G401 (cell line): ENCODE measurements around the gene INTS14. TPM values are rescaled to one million over a fixed set of nuclear protein-coding genes. Genes with fewer than 3 reads are reported as not detected.
"Not testable (repeated sequence)": the region's sequence is repeated elsewhere in the genome, so short reads cannot be mapped to it uniquely, and the experiment has no call there.

ENCODE experiments used
- DNase-seq: peaks from one replicate; pipeline ENCODE4 v3.0.0-alpha.2; 2015; ENCODE audit warnings: low spot score
- in situ Hi-C: cut with HindIII; loops from 2 replicates; pipeline ENCODE4 v1.10.0; 2016; ENCODE audit warnings: low sequenced_read_pairs, mixed read lengths
- total RNA-seq: library from RNA; depleted of rRNA; stranded (reverse); fragments of >200 nt; shearing (Covaris generic); gene quantifications from 2 replicates; pipeline ENCODE4 v1.2.3, GENCODE V29; 2014

INTS14 gene
- total RNA-seq, 1 experiment from 2014 or later, result 28.5 TPM

- no peak for DNase-seq
- in situ Hi-C loops, result no loop called here
Measured at GRCh38 chr15:65598468-65598867, 12.5 kb downstream of the INTS14 start.

DNA sequence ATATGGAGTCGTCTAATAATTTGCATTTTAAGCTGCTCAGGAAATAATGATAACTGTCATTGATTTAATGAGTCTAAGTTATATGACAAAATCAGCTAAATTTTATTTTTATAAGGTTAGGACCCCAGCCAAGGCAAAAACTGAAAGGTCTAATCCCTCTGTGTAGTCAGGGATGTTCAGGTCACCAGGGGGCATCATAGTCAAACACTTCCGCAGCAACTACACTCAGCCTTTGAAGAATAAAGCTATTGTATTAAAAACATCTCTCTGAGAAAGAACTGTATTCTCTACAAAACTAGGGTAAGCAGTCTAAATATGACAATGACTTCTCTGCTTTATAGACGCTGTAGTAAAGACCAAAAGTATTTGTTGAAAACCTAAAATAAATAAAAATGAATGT is 15.0 kb downstream of the INTS14 start:
- in situ Hi-C loops, result no loop called here
- DNase-seq, result no peak

- DNase-seq, result no peak
- in situ Hi-C loops, result no loop called here
Measured at GRCh38 chr15:65587094-65587493, 23.8 kb downstream of the INTS14 start.

DNA sequence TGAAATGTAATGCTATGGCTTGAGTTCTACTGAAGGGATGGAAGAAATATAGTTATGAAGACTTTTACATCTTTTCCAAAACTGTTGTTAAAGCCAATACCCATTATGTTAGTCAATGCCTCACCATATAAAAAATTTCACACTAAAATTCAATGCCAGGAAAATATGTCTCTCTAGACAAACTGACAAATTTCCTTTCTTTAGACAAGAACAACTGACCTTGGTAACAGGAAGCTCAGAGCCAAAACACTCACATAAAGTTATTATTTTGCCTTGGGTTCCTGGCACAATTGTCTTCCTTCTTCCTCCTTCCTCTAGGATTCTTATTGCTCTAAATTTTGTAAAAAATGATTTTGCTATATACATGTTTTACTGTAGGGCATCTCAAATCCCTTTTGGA is 26.7 kb downstream of the INTS14 start:
- in situ Hi-C loops, result no loop called here

GRCh38 chr15:65583701-65584100 is 27.2 kb downstream of the INTS14 start:
- in situ Hi-C loops, result no loop called here
- no peak for DNase-seq

More for the DNA sequence above, 26.7 kb downstream of the INTS14 start:
- DNase-seq, result no peak

- no peak for DNase-seq
Measured at GRCh38 chr15:65580287-65580686, 30.6 kb downstream of the INTS14 start.

GRCh38 chr15:65579762-65580161 is 31.2 kb downstream of the INTS14 start:
- DNase-seq, result no peak
- in situ Hi-C loops, result no loop called here

More at GRCh38 chr15:65580287-65580686, 30.6 kb downstream of the INTS14 start:
- in situ Hi-C loops, result no loop called here

DNA sequence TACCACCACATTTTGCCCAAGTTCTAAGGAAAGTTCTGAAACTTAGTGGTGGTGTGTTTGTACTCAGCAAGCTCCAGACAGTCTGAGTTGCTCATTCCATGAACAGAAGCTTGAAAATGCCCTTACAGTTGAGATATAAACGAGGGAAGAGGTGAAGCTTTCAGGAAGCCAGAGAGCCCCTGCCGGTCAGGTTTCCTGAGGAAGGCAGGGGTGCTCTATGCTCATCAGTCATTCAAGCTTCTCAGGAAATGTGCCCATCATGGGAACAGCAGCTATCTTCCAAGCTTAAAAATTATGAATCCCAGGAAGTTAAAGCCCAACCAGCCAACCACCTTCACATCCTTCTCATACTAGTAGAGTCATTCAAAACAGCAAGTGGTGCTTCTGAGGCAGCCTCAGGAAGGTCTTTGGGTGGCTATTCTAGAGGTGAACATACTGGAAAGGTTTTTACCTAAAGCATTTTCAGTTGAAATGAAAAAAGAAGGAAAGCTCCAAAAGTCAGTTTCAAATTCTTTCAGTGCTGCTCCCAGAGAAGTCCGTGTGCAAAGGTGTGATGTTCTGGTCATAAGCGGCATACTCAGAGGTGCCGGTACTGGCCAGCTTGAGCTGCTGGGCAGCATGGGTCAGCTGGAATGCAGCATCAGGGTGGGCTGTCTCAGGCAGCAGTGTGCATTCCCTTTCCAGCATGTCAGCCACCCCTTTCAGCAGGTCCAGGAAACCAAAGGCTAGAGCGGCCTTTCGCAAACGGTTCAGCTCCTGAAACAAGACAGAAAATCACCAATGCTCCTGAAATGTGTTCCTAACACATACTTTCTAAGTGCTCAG is 31.8 kb downstream of the INTS14 start:
- no peak for DNase-seq
- in situ Hi-C loops, result no loop called here

- in situ Hi-C loops, result no loop called here
- DNase-seq, result no peak
Measured at GRCh38 chr15:65577129-65577996, 33.6 kb downstream of the INTS14 start.

GRCh38 chr15:65576664-65577063 is 34.3 kb downstream of the INTS14 start:
- in situ Hi-C loops, result no loop called here
- DNase-seq, result no peak

DNA sequence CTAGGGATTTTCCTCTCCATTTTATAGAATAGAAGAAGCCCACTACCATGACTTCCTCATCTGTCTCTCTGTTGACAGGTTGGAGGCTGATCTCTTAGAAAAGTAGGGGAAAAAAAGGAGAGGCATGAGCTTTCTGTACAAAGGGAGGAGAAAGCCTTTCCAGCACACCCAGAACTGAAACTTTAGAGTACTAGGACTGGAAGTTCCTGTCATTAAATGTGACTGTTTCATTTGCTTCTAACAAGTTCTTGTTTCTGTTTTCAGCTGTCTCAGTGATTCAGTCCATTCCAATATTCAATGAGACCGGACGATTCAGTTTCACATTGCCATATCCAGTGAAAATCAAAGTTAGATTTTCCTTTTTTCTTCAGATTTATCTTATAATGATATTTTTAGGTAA is 39.0 kb downstream of the INTS14 start:
- in situ Hi-C loops, result no loop called here
- DNase-seq, result no peak

DNA sequence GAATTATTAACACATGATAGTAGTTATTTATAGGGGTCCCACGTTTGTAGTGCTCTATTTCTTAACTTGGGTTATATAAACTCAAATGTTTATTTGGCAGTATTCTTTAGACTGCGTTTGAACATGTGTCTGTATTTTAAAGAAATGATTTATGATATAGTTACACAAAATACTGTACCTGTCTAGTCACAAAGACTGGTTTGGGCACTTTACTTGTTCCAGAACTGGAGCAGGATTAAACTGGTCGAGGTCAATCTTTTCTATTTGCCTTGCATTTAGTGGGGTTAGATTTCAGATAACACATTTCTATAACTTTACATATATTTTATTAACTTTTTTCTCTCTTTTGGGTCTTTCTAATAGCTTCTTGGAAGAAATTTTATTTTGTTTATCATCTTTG is 41.2 kb downstream of the INTS14 start:
- DNase-seq, result no peak
- in situ Hi-C loops, result no loop called here

GRCh38 chr15:65561934-65562333 is 49.0 kb downstream of the INTS14 start:
- in situ Hi-C loops, result no loop called here
- DNase-seq, result no peak

- no peak for DNase-seq
- in situ Hi-C loops, result no loop called here
Measured at GRCh38 chr15:65559941-65560340, 51.0 kb downstream of the INTS14 start.

DNA sequence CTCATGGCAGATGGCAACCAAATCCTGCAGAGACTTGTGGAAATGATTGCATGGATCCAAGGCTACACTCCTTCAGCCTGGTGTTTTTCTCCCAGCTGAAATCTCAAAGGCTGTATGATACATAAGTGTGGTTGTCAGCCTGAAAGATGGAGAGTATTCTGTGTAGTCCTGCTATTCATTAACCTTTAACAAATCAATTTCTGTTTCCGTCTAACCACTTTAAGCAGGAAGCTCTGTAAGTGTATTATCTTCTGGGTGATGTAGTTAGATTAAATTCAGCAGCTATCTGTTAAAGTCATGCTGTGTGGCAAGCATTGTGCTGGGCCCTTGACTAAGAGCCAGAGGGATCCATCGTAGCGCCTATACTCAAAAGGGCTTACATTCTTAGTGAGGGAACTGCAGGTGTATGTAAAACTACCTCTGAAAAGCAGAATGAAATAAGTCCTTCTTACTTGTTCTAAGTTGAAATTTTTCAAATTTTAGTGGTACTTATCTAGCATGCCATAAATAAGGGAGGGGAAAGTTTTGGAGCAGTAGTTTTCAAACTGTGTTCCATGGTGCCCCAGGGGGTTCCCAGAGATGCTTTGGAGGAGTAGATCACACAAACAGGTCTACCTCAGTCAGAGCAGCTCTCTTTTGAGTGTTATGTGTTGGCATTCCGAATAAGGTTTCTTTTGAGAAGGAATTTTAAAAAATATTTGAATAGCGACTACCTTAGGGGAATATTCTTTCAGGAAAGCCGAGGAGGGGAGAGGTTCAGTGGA is 51.8 kb downstream of the INTS14 start:
- in situ Hi-C loops, result no loop called here
- no peak for DNase-seq

GRCh38 chr15:65558336-65558735 is 52.6 kb downstream of the INTS14 start:
- in situ Hi-C loops, result no loop called here
- DNase-seq, result no peak

- no peak for DNase-seq
- in situ Hi-C loops, result no loop called here
Measured at GRCh38 chr15:65556622-65557021, 54.3 kb downstream of the INTS14 start.

GRCh38 chr15:65553691-65554090 is 57.2 kb downstream of the INTS14 start:
- in situ Hi-C loops, result no loop called here
- no peak for DNase-seq

DNA sequence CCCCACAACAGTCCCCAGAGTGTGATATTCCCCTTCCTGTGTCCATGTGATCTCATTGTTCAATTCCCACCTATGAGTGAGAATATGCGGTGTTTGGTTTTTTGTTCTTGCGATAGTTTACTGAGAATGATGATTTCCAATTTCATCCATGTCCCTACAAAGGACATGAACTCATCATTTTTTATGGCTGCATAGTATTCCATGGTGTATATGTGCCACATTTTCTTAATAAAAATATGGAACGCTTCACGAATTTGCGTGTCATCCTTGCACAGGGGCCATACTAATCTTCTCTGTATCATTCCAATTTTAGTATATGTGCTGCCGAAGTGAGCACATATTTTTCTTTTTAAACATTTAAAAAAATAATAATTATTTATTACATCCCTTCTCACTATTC is 58.1 kb downstream of the INTS14 start:
- DNase-seq, in situ Hi-C loops: not testable (repeated sequence)

- in situ Hi-C loops, result no loop called here
- DNase-seq, result no peak
Measured at GRCh38 chr15:65551183-65551582, 59.7 kb downstream of the INTS14 start.
